Stomach (tissue), 9 donors: ENCODE results near the gene WLS. TPM values are rescaled to one million over a fixed set of nuclear protein-coding genes. Genes with fewer than 3 reads are reported as not detected.
A peak's percentile ranks its signal among the peaks of the same experiment; 100 is the strongest.

ENCODE experiments used
- DNase-seq, 2 donors: peaks; one replicate each; pipeline versions ENCODE4 v3.0.0 to v3.0.0-alpha.2; 2013 to 2019
- H3K27ac ChIP-seq, 5 donors: fragments of 200-600 bp in 4 of 5; sonication (generic) in 4 of 5; one replicate each; pipeline ENCODE4 v1.5.1; 2013 to 2019; ENCODE audit warnings: mild to moderate bottlenecking in 1 of 5, moderate library complexity in 1 of 5
- H3K27me3 ChIP-seq, 3 donors: fragments of 200-600 bp; sonication (generic); one replicate each; pipeline ENCODE4 v1.5.1; 2017 to 2019; ENCODE audit warnings: mixed run types in 1 of 3
- H3K36me3 ChIP-seq, 4 donors: fragments of 200-600 bp; sonication (generic); 1 replicate in 3 of 4; 2 replicates in 1 of 4; pipeline ENCODE4 v1.5.1; 2016 to 2019
- H3K4me1 ChIP-seq, 4 donors: fragments of 200-600 bp; sonication (generic); one replicate each; pipeline ENCODE4 v1.5.1; 2016 to 2019
- H3K4me3 ChIP-seq, 4 donors: fragments of 200-600 bp; sonication (generic) in 3 of 4; one replicate each; pipeline ENCODE4 v1.5.1; 2016 to 2019; ENCODE audit warnings: mild to moderate bottlenecking in 1 of 4
- H3K9me3 ChIP-seq, 4 donors: fragments of 200-600 bp; sonication (generic); one replicate each; pipeline ENCODE4 v1.5.1; 2016 to 2019
- CTCF ChIP-seq, 7 experiments: fragments of 450-650 bp in 4 of 7; fragments of 200-600 bp in 3 of 7; sonication (generic) in 3 of 7; IDR thresholded peaks; one replicate each; pipeline ENCODE4 v1.5.1; 2016 to 2019; ENCODE audit warnings: antibody characterized with exemption in 7 of 7, control low read depth in 2 of 7, mild to moderate bottlenecking in 1 of 7
- EP300 ChIP-seq: sonication (generic); formaldehyde crosslinking; IDR thresholded peaks from one replicate; pipeline ENCODE4 v1.6.1; 2017; ENCODE audit warnings: antibody characterized with exemption
- POLR2A ChIP-seq, 4 donors: fragments of 450-650 bp; IDR thresholded peaks; one replicate each; pipeline ENCODE4 v1.6.1; 2016; ENCODE audit warnings: antibody characterized with exemption in 4 of 4, control low read depth in 2 of 4, mild to moderate bottlenecking in 1 of 4, moderate library complexity in 1 of 4
- POLR2AphosphoS5 ChIP-seq, 3 donors: sonication (generic); formaldehyde crosslinking; IDR thresholded peaks; one replicate each; pipeline ENCODE4 v1.6.1; 2016; ENCODE audit warnings: antibody characterized with exemption in 3 of 3
- WGBS, 5 donors: extraction: QIAGEN DNeasy Blood & Tissue Kit in 3 of 5; methylation state at CpG; one replicate each; pipeline versions ENCODE4 v1.1.5 to v1.1.7; 2013 to 2018; 5-methylcytosine and 5-hydroxymethylcytosine counted together
- intact Hi-C: fragments of 100-400 bp; cut with DNase I; formaldehyde crosslinking; loops from one replicate; pipeline ENCODE4 v1.15.1; 2023; ENCODE audit warnings: low total_unique reads
- polyA plus RNA-seq, 3 donors: library from polyadenylated mRNA; stranded (reverse); fragments of 200-250 nt; gene quantifications; one replicate each; pipeline ENCODE4 v1.2.3, GENCODE V29; 2013
- total RNA-seq, 5 donors: library from RNA; depleted of rRNA; stranded (reverse); fragments of >200 nt; gene quantifications; one replicate each; pipeline versions ENCODE4 v1.1.0 to v1.2.3, GENCODE V29; 2014 to 2016
- donor health status: healthy with polysubstance abuse.
- donor health status: Bipolar disorder and iron deficiency.
- donor health status: healthy.

The WLS gene
- total and polyA plus RNA-seq, 8 donors: 17.9 to 194 (median 66.8) TPM

GRCh38 chr1:68217618-68218017, 14.7 kb downstream of the WLS start:
- Histone ChIP-seq H3K27ac (peak overlapping the region; percentile 35 to 75 (median 50)), H3K36me3 (no peaks in the 10 kb centered on the region), H3K4me3 (no peak overlapping the region), H3K4me1 (peaks cover 42 to 90% (median 66%) of the 10 kb centered on the region in 4 donors), H3K9me3 (no peaks in the 10 kb centered on the region), H3K27me3 (no peaks in the 10 kb centered on the region)
- DNase-seq: no peak
- TF ChIP-seq POLR2AphosphoS5 (IDR thresholded peaks at IDR 0.05): no peak
- no peak for TF ChIP-seq EP300
- 82 to 92% (median 91%) methylated on average over 5 of the region's 5 CpGs for WGBS, 5 donors
- intact Hi-C loops: no loop called here

- 52 to 69% (median 56%) methylated on average over 5 of the region's 5 CpGs for WGBS, 5 donors
- H3K4me3 ChIP-seq: no peak overlapping the region
- H3K9me3 ChIP-seq: no peaks in the 10 kb centered on the region
- H3K36me3 ChIP-seq: no peaks in the 10 kb centered on the region
- DNase-seq: peak in 1 of 2 donors; percentile 76
- peaks cover 36 to 87% (median 62%) of the 10 kb centered on the region in 4 donors for H3K4me1 ChIP-seq
- peak in 1 of 7 experiments; percentile 7 for TF ChIP-seq CTCF (IDR thresholded peaks at IDR 0.05)
- TF ChIP-seq POLR2A (IDR thresholded peaks at IDR 0.05): no peak
- TF ChIP-seq EP300: no peak
- peak in 1 of 3 donors; percentile 74 for TF ChIP-seq POLR2AphosphoS5 (IDR thresholded peaks at IDR 0.05)
- peak overlapping the region; percentile 35 to 75 (median 50) for H3K27ac ChIP-seq
- H3K27me3 ChIP-seq: no peaks in the 10 kb centered on the region
- intact Hi-C loops: no loop called here
Measured at GRCh38 chr1:68217060-68217554, 15.2 kb downstream of the WLS start.

- TF ChIP-seq POLR2A (IDR thresholded peaks at IDR 0.05): no peak
- TF ChIP-seq EP300: no peak
- TF ChIP-seq CTCF (IDR thresholded peaks at IDR 0.05): no peak
- TF ChIP-seq POLR2AphosphoS5 (IDR thresholded peaks at IDR 0.05): no peak
- H3K27ac ChIP-seq: peak overlapping the region; percentile 21 to 75 (median 56)
- no peaks in the 10 kb centered on the region for H3K9me3 ChIP-seq
- H3K27me3 ChIP-seq: no peaks in the 10 kb centered on the region
- intact Hi-C loops: no loop called here
- peak in 1 of 2 donors; percentile 42 for DNase-seq
- H3K4me1 ChIP-seq: peaks cover 28 to 78% (median 59%) of the 10 kb centered on the region in 4 donors
- 37 to 61% (median 44%) methylated on average over 2 of the region's 2 CpGs for WGBS, 5 donors
- no peak overlapping the region for H3K4me3 ChIP-seq
- H3K36me3 ChIP-seq: no peaks in the 10 kb centered on the region
Measured at GRCh38 chr1:68216089-68216772, 16.1 kb downstream of the WLS start.

- Histone ChIP-seq H3K36me3 (no peaks in the 10 kb centered on the region), H3K27ac (peak overlapping the region in 4 of 5 donors; percentile 24 to 58 (median 57)), H3K4me3 (no peak overlapping the region), H3K4me1 (peaks cover 28 to 93% (median 66%) of the 10 kb centered on the region in 4 donors), H3K9me3 (no peaks in the 10 kb centered on the region), H3K27me3 (no peaks in the 10 kb centered on the region)
- WGBS, 5 donors: 48 to 72% (median 54%) methylated on average over 5 of the region's 5 CpGs
- intact Hi-C loops: no loop called here
- DNase-seq: peak; percentile 55 to 83
- TF ChIP-seq POLR2AphosphoS5 (IDR thresholded peaks at IDR 0.05) (peak; percentile 29 to 66 (median 49)), EP300 (no peak)
Measured at GRCh38 chr1:68213843-68214242, 18.5 kb downstream of the WLS start.

- intact Hi-C loops: no loop called here
- no peak overlapping the region for H3K27ac ChIP-seq
- H3K4me1 ChIP-seq: peaks cover 13 to 86% (median 64%) of the 10 kb centered on the region in 4 donors
- H3K27me3 ChIP-seq: no peaks in the 10 kb centered on the region
- 84 to 92% (median 90%) methylated on average over 6 of the region's 6 CpGs for WGBS, 5 donors
- no peak for DNase-seq
- no peaks in the 10 kb centered on the region for H3K9me3 ChIP-seq
- no peaks in the 10 kb centered on the region for H3K36me3 ChIP-seq
- no peak overlapping the region for H3K4me3 ChIP-seq
- no peak for TF ChIP-seq POLR2AphosphoS5 (IDR thresholded peaks at IDR 0.05)
- no peak for TF ChIP-seq POLR2A (IDR thresholded peaks at IDR 0.05)
- TF ChIP-seq EP300: no peak
- no peak for TF ChIP-seq CTCF (IDR thresholded peaks at IDR 0.05)
Measured at GRCh38 chr1:68211761-68212380, 20.5 kb downstream of the WLS start.
